HG03521 (cell line): ENCODE data around the gene CD300H.

Source experiments
- ATAC-seq: cut with Tn5 transposase; IDR thresholded peaks from one replicate; pipeline ENCODE4 v1.9.1; 2021; ENCODE audit warnings: mild to moderate bottlenecking, moderate library complexity; ENCODE audit not compliant: unreplicated experiment

CD300H gene

GRCh38 chr17:74567397-74567796 lies at the start of gene CD300H:
Gene CD300H (minus strand): TSS chr17:74567509.
- ATAC-seq, result no peak

GRCh38 chr17:74616696-74617095 lies 49.4 kb upstream of the CD300H start:
- ATAC-seq, result no peak

- no peak for ATAC-seq
Observed at GRCh38 chr17:74612046-74612445, 44.7 kb upstream of the CD300H start.

- no peak for ATAC-seq
Observed at GRCh38 chr17:74610108-74610507, 42.8 kb upstream of the CD300H start.

GRCh38 chr17:74608511-74608910 lies 41.2 kb upstream of the CD300H start:
- ATAC-seq, result no peak

GRCh38 chr17:74607221-74607620 lies 39.9 kb upstream of the CD300H start:
- ATAC-seq, result no peak

GRCh38 chr17:74606050-74606449 lies 38.7 kb upstream of the CD300H start:
- no peak for ATAC-seq

GRCh38 chr17:74605361-74605760 lies 38.1 kb upstream of the CD300H start:
- ATAC-seq, result no peak

GRCh38 chr17:74604761-74605160 lies 37.5 kb upstream of the CD300H start:
- no peak for ATAC-seq

GRCh38 chr17:74604200-74604599 lies 36.9 kb upstream of the CD300H start:
- ATAC-seq, result no peak

GRCh38 chr17:74603746-74604145 lies 36.4 kb upstream of the CD300H start:
- no peak for ATAC-seq

- ATAC-seq, result no peak
Observed at GRCh38 chr17:74603037-74603635, 35.8 kb upstream of the CD300H start.

GRCh38 chr17:74601944-74602572 lies 34.7 kb upstream of the CD300H start:
- no peak for ATAC-seq

GRCh38 chr17:74599448-74599939 lies 32.2 kb upstream of the CD300H start:
- no peak for ATAC-seq

- no peak for ATAC-seq
Observed at GRCh38 chr17:74599023-74599399, 31.7 kb upstream of the CD300H start.

- no peak for ATAC-seq
Observed at GRCh38 chr17:74598346-74599022, 31.2 kb upstream of the CD300H start.

GRCh38 chr17:74597069-74597790 lies 29.9 kb upstream of the CD300H start:
- ATAC-seq, result no peak

- ATAC-seq, result no peak
Observed at GRCh38 chr17:74595037-74595750, 27.9 kb upstream of the CD300H start.

- no peak for ATAC-seq
Observed at GRCh38 chr17:74592087-74592990, 25.0 kb upstream of the CD300H start, which contains the start of gene CD300LD. Gene CD300LD (minus strand): TSS chr17:74592283. CDS start chr17:74592202, 81 bp downstream.

- ATAC-seq, result no peak
Observed at GRCh38 chr17:74591503-74591902, 24.2 kb upstream of the CD300H start.
